RWPE2 (cell line): Measurements from ENCODE around the gene ABI1.

Experiments used
- ATAC-seq: fragments of 200-7000 bp; cut with Tn5 transposase; 3 replicates; pipeline ENCODE4 v1.9.1; 2021; ENCODE audit warnings: low read depth
- DNase-seq: peaks from one replicate; pipeline ENCODE4 v3.0.0-alpha.2; 2020; ENCODE audit warnings: low spot score
- H3K27ac ChIP-seq: fragments of 450-650 bp; 2 replicates; pipeline ENCODE4 v1.5.1; 2017; ENCODE audit warnings: mild to moderate bottlenecking; ENCODE audit not compliant: poor library complexity, severe bottlenecking
- H3K27me3 ChIP-seq: fragments of 250-450 bp; sonication (Bioruptor Pico); 2 replicates; pipeline ENCODE4 v1.5.1; 2021; ENCODE audit warnings: mild to moderate bottlenecking, moderate library complexity; ENCODE audit not compliant: insufficient read depth, poor library complexity, severe bottlenecking
- H3K36me3 ChIP-seq: fragments of 250-450 bp; sonication (Bioruptor Pico); 2 replicates; pipeline ENCODE4 v1.5.1; 2020; ENCODE audit warnings: low read depth, mild to moderate bottlenecking, moderate library complexity
- H3K4me1 ChIP-seq: fragments of 250-450 bp; sonication (Bioruptor Pico); 2 replicates; pipeline ENCODE4 v1.5.1; 2021; ENCODE audit warnings: mild to moderate bottlenecking, moderate library complexity; ENCODE audit not compliant: insufficient read depth, poor library complexity, severe bottlenecking
- H3K4me3 ChIP-seq: fragments of 250-450 bp; sonication (Bioruptor Pico); 2 replicates; pipeline ENCODE4 v1.5.1; 2021; ENCODE audit warnings: mild to moderate bottlenecking, moderate library complexity; ENCODE audit not compliant: severe bottlenecking
- H3K9me3 ChIP-seq: fragments of 250-450 bp; sonication (Bioruptor Pico); 2 replicates; pipeline ENCODE4 v1.5.1; 2021; ENCODE audit warnings: mild to moderate bottlenecking, moderate library complexity; ENCODE audit not compliant: severe bottlenecking
- CTCF ChIP-seq: fragments of 450-650 bp; IDR thresholded peaks from one replicate; pipeline ENCODE4 v1.5.1; 2017; ENCODE audit warnings: mild to moderate bottlenecking, moderate library complexity; ENCODE audit not compliant: poor library complexity, severe bottlenecking

ABI1 gene

GRCh38 chr10:26727005-26727404, 133.8 kb downstream of the ABI1 start:
- ATAC-seq, result no peak
- peaks cover 83% of the 10 kb centered on the region for H3K36me3 ChIP-seq

DNA sequence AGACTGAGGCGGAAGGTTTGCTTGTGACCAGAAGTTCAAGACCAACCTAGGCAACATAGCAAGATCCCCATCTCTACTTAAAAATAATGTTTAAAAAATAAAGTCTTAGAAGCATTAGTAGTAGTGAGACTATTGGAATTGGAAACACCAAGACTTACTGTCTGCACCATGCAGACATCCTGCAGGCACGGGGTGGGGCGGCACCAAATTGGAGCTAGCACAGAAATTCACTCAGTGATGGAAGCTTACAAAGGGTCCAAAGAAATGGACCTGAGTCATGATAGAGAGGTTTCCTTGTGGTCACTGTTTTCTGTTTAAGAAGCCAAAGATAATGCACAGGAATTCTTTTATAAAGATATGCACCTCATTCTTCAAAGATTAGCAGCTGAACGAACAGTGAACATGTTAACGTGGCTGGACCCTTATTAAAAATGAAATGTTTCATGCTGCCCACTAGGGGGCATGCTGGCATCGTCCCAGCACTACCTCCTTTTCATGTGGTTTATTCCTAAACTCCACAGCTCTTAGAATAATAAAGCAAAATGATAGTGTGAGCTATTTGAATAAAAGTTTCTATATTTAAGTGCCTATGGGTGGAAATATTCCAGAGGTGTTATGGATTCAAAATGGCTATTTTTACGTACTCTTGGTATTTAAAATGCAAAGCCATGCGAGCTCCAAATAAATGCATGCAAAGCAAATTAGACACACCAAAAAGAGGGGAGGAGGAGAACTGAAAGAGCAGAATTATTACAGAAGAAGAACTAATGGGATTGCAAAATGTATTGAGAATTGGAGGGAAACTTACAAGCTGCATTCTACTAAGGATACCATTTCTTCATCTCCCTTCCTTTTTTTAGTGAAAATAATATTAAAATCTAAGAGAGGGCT, 134.7 kb downstream of the ABI1 start:
- H3K27me3 ChIP-seq, result no peaks in the 10 kb centered on the region
- H3K9me3 ChIP-seq, result no peaks in the 10 kb centered on the region
- DNase-seq, result no peak
- peaks cover 84% of the 10 kb centered on the region for H3K36me3 ChIP-seq
- peak; percentile 89 for TF ChIP-seq CTCF
- H3K27ac ChIP-seq, result no peak overlapping the region
- ATAC-seq, result peak; percentile 64
- no peaks in the 10 kb centered on the region for H3K4me1 ChIP-seq
- H3K4me3 ChIP-seq, result no peak overlapping the region

More at GRCh38 chr10:26727005-26727404, 133.8 kb downstream of the ABI1 start:
- H3K9me3 ChIP-seq, result no peaks in the 10 kb centered on the region
- H3K27me3 ChIP-seq, result no peaks in the 10 kb centered on the region
- no peak for TF ChIP-seq CTCF
- no peak overlapping the region for H3K4me3 ChIP-seq
- no peak for DNase-seq
- H3K4me1 ChIP-seq, result no peaks in the 10 kb centered on the region
- no peak overlapping the region for H3K27ac ChIP-seq

DNA sequence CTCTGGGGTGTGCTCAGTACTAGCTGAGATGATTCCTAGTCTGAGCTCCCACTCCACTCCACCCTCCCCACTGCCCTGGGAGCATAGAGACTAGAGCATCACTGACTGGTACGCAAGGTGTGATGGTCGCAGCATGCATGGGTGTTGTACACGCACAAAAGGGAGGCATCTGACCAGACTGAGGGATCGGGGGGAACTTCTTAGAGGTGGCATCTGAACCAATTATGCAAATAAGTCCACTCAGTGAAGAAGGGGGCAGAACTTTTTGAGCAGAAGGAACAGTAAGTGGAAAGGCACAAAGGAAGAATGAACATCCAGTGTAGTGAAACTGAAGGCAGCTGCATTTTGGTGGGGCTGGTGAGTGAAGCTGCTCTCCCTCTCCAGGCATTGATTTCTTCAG, 137.7 kb downstream of the ABI1 start:
- DNase-seq (no peak), ATAC-seq (no peak)
- no peaks in the 10 kb centered on the region for H3K9me3 ChIP-seq
- H3K4me1 ChIP-seq, result no peaks in the 10 kb centered on the region
- peaks cover 84% of the 10 kb centered on the region for H3K36me3 ChIP-seq
- TF ChIP-seq CTCF, result no peak
- no peak overlapping the region for H3K27ac ChIP-seq
- no peaks in the 10 kb centered on the region for H3K27me3 ChIP-seq
- no peak overlapping the region for H3K4me3 ChIP-seq

- Histone ChIP-seq H3K4me1 (no peaks in the 10 kb centered on the region), H3K27me3 (no peaks in the 10 kb centered on the region), H3K4me3 (no peak overlapping the region), H3K36me3 (peaks cover 84% of the 10 kb centered on the region), H3K9me3 (no peaks in the 10 kb centered on the region), H3K27ac (no peak overlapping the region)
- ATAC-seq (no peak), DNase-seq (no peak)
- no peak for TF ChIP-seq CTCF
These were observed 139.2 kb downstream of the ABI1 start for GRCh38 chr10:26721561-26721960.

DNA sequence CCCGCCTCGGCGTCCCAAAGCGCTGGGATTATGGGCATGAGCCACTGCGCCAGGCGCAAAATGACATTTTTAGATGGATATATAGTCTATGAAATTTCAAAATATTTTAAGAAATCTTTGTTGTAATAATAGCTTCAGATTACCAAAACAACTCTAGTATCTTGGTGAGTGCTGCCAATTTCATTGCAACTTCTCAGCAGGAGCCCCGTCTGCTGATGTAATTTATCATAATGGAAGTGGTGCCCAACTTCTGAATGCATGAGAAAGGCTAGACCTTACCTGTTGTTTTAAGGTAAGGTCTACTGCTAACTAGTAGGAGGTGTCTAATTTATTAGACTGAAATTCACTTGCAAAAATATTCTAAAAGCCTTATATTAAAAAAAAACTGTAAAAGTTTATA, 143.3 kb downstream of the ABI1 start:
- H3K4me1 ChIP-seq, result no peaks in the 10 kb centered on the region
- ATAC-seq (no peak), DNase-seq (no peak)
- H3K9me3 ChIP-seq, result no peaks in the 10 kb centered on the region
- H3K36me3 ChIP-seq, result peaks cover 75% of the 10 kb centered on the region
- no peak for TF ChIP-seq CTCF
- H3K4me3 ChIP-seq, result no peak overlapping the region
- H3K27me3 ChIP-seq, result no peaks in the 10 kb centered on the region
- no peak overlapping the region for H3K27ac ChIP-seq
